Uterus (tissue), 4 donors: ENCODE data around the gene DCUN1D2. TPM values are rescaled to one million over a fixed set of nuclear protein-coding genes. Genes with fewer than 3 reads are reported as not detected.

Experiments used
- DNase-seq, 2 donors: peaks; one replicate each; pipeline ENCODE4 v3.0.0-alpha.2; 2019 to 2020
- H3K27ac ChIP-seq, 2 donors: fragments of 200-600 bp; sonication (generic); 1 replicate in 1 of 2; 2 replicates in 1 of 2; pipeline ENCODE4 v1.5.1; 2016 to 2018
- H3K27me3 ChIP-seq, 2 donors: fragments of 200-600 bp; sonication (generic); one replicate each; pipeline ENCODE4 v1.5.1; 2018 to 2019; ENCODE audit warnings: control low read depth in 1 of 2
- H3K36me3 ChIP-seq, 2 donors: fragments of 200-600 bp; sonication (generic); one replicate each; pipeline ENCODE4 v1.5.1; 2019; ENCODE audit warnings: control low read depth in 1 of 2
- H3K4me1 ChIP-seq, 2 donors: fragments of 200-600 bp; sonication (generic); one replicate each; pipeline ENCODE4 v1.5.1; 2018 to 2019; ENCODE audit warnings: control low read depth in 1 of 2
- H3K4me3 ChIP-seq, 2 donors: fragments of 200-600 bp; sonication (generic); 1 replicate in 1 of 2; 2 replicates in 1 of 2; pipeline ENCODE4 v1.5.1; 2018 to 2019; ENCODE audit warnings: mild to moderate bottlenecking in 1 of 2
- H3K9me3 ChIP-seq, 2 donors: fragments of 200-600 bp; sonication (generic); one replicate each; pipeline ENCODE4 v1.5.1; 2019; ENCODE audit warnings: control low read depth in 1 of 2
- POLR2A ChIP-seq, 2 donors: fragments of 450-650 bp; IDR thresholded peaks; one replicate each; pipeline ENCODE4 v1.6.1; 2016; ENCODE audit warnings: antibody characterized with exemption in 2 of 2, mild to moderate bottlenecking in 1 of 2, moderate library complexity in 1 of 2
- intact Hi-C: fragments of 100-400 bp; cut with DNase I; formaldehyde crosslinking; loops from one replicate; pipeline ENCODE4 v1.15.1; 2023; ENCODE audit warnings: low total_unique reads
- total RNA-seq, 4 donors: library from RNA; depleted of rRNA in 3 of 4; stranded (reverse); fragments of >200 nt in 3 of 4; gene quantifications; one replicate each; pipeline versions ENCODE4 v1.1.0 to v1.2.4, GENCODE V29; 2014 to 2023
- TF ChIP-seq, protein P1 (sequence below), 4 experiments: fragments of 200-600 bp in 2 of 4; fragments of 450-650 bp in 2 of 4; sonication (generic) in 2 of 4; IDR thresholded peaks; one replicate each; pipeline ENCODE4 v1.5.1; 2016 to 2019; ENCODE audit warnings: antibody characterized with exemption in 4 of 4, mild to moderate bottlenecking in 2 of 4, moderate library complexity in 1 of 4
- donor health status: DM: yes; HTN: yes; CAD: no.

The DCUN1D2 gene
- total RNA-seq, 4 donors from 2014 or later: 7.7 to 68.2 (median 29.3) TPM

DNA sequence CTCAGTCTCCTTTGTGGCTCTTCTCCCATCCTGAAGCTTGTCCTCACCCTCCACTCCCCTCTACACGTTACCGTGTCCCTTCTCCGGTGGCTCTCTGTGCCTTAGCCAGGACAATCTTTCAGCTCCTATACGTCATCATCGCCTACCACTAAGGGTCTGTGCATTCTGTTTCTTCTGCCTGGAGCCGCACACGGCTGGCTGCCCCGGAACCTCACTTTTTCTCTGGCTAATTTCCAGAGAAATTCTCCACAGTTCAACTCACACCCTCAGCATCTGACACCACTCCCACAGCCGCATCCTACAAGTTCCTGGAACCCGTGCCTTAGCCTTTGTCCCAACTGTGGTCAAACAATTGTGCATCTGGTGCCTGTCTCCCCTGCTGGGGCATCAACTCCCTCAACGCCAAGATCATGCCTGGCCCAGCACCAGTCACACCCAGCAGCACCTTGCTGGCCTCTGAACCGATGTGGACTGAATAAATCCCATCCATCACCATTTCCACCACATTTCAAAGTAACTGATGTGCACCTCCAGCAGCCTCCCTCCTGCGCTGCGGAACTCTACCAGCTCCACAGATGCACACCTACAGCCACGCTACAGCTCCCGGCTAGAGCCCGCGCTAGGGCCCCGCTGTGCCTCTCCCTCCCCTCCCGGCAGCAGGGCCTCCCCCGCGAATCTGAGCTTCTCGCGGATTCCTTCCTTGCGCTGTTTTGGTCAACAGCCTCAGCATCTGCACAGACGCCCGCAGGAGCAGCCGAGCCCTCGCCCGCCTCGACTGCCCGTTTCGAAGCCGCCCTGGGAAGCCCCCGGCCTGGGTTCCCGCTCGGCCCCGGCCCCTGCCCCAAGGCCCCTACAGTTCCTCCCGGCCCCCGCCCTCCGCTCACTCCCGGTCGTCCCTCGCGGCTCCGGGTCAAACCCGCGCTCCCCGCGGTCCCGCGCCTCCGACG, 689 bp downstream of the DCUN1D2 start:
- no peaks in the 10 kb centered on the region for H3K36me3 ChIP-seq
- peak overlapping the region; percentile 61 to 81 for H3K4me3 ChIP-seq
- no peaks in the 10 kb centered on the region for H3K9me3 ChIP-seq
- intact Hi-C loops: no loop called here
- TF ChIP-seq POLR2A (IDR thresholded peaks at IDR 0.05): no peak
- TF ChIP-seq, protein P1, sequence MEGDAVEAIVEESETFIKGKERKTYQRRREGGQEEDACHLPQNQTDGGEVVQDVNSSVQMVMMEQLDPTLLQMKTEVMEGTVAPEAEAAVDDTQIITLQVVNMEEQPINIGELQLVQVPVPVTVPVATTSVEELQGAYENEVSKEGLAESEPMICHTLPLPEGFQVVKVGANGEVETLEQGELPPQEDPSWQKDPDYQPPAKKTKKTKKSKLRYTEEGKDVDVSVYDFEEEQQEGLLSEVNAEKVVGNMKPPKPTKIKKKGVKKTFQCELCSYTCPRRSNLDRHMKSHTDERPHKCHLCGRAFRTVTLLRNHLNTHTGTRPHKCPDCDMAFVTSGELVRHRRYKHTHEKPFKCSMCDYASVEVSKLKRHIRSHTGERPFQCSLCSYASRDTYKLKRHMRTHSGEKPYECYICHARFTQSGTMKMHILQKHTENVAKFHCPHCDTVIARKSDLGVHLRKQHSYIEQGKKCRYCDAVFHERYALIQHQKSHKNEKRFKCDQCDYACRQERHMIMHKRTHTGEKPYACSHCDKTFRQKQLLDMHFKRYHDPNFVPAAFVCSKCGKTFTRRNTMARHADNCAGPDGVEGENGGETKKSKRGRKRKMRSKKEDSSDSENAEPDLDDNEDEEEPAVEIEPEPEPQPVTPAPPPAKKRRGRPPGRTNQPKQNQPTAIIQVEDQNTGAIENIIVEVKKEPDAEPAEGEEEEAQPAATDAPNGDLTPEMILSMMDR (IDR thresholded peaks at IDR 0.05): no peak
- peak overlapping the region; percentile 70 to 95 for H3K27ac ChIP-seq
- H3K4me1 ChIP-seq: peaks cover 0 to 4% of the 10 kb centered on the region in 2 donors
- DNase-seq: peak in 1 of 2 donors; percentile 46
- H3K27me3 ChIP-seq: no peaks in the 10 kb centered on the region

DNA sequence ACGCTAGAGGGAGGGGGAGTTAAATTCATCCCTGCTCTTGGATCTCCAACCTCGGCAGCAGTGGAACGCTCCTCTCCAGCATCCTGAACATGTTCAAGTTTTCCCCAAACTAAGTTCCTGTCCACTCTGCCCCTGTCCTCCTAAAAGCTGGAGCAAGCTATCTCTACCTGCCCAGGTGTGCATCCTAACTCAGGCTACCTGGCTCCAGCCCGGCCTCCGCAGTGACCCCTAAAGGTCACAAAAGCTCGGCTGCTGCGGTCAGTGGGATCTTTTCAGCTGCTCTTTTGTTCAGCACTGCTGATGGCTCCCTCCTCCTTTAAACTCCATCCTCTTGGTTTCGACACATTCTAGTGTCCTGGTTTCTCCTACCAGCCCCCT, 1.4 kb downstream of the DCUN1D2 start:
- intact Hi-C loops: no loop called here
- H3K4me1 ChIP-seq: peaks cover 0 to 4% of the 10 kb centered on the region in 2 donors

DNA sequence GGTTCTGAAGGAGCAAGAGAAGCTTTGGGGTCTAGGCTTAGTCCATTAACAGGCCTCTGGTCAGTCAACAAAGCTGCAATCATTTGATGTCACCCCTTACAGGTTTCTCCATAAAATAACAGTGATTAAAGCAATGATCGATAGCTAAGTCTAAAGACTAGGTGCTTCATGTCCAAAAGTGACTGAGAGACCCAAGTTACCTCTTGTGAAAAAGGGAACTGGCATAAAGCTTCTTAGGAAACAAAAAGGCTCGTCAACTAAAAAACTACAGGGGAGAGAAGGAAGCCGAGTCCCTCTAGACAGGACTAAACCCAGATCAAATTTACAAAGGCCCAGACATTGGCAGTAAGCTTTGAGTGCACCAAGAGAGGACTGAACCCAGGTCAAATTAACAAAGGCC, 2.2 kb downstream of the DCUN1D2 start:
- TF ChIP-seq POLR2A (IDR thresholded peaks at IDR 0.05): no peak
- TF ChIP-seq, protein P1 (IDR thresholded peaks at IDR 0.05): no peak
- H3K9me3 ChIP-seq: no peaks in the 10 kb centered on the region
- H3K4me3 ChIP-seq: no peak overlapping the region
- DNase-seq: no peak
- no peak overlapping the region for H3K27ac ChIP-seq
- H3K4me1 ChIP-seq: peaks cover 0 to 4% of the 10 kb centered on the region in 2 donors
- H3K27me3 ChIP-seq: no peaks in the 10 kb centered on the region
- intact Hi-C loops: no loop called here
- H3K36me3 ChIP-seq: no peaks in the 10 kb centered on the region

More for the DNA sequence above, 1.4 kb downstream of the DCUN1D2 start:
- DNase-seq: no peak
- H3K27ac ChIP-seq: peak overlapping the region in 1 of 2 donors; percentile 70
- H3K27me3 ChIP-seq: no peaks in the 10 kb centered on the region
- no peaks in the 10 kb centered on the region for H3K36me3 ChIP-seq
- no peak for TF ChIP-seq POLR2A (IDR thresholded peaks at IDR 0.05)
- TF ChIP-seq, protein P1 (IDR thresholded peaks at IDR 0.05): no peak
- H3K4me3 ChIP-seq: peak overlapping the region; percentile 61 to 81
- H3K9me3 ChIP-seq: no peaks in the 10 kb centered on the region

DNA sequence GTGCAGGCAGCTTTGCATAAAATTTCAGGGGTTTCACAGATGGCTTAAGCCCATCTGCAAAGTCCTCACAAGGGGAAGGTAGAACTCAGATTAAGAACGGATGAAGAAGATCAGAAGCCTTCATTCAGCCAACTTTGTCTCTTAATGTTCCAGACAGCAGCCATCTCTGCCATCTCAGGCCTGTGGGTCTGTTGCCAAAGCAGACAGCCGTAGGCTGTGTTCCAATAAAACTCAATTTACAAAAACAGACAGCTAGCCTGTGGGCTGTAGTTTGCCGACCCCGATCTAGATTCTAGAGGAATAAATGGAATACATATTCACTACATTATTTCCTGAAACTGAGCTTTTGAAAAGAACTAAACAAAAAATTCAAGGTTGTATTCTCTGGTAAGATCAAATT, 3.8 kb downstream of the DCUN1D2 start:
- H3K4me3 ChIP-seq: no peak overlapping the region
- H3K27me3 ChIP-seq: no peaks in the 10 kb centered on the region
- H3K36me3 ChIP-seq: no peaks in the 10 kb centered on the region
- intact Hi-C loops: no loop called here
- H3K4me1 ChIP-seq: peaks cover 0 to 4% of the 10 kb centered on the region in 2 donors
- TF ChIP-seq POLR2A (IDR thresholded peaks at IDR 0.05): no peak
- TF ChIP-seq, protein P1 (IDR thresholded peaks at IDR 0.05): no peak
- no peak overlapping the region for H3K27ac ChIP-seq
- no peaks in the 10 kb centered on the region for H3K9me3 ChIP-seq
- no peak for DNase-seq

DNA sequence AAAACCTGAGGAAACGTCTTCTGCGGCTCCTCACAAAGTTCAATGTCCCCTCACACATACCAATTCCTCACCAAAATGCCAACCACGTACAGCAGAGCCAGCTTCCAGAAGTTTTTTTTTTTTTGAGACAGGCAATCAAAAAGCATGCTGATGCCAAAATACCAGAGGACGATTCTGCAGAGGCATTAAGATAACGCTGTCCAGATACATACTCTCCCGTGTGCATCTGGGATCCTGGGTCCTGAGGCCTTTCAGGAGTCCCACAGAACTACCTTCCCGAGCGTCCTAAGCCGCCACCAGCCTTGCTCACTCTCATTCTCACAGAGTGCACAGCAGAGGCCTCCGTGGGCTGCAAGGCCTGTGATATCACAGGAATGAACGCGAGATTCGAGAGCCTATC, 5.0 kb downstream of the DCUN1D2 start:
- intact Hi-C loops: no loop called here
- no peaks in the 10 kb centered on the region for H3K27me3 ChIP-seq
- no peaks in the 10 kb centered on the region for H3K9me3 ChIP-seq
- no peaks in the 10 kb centered on the region for H3K36me3 ChIP-seq
- DNase-seq: no peak
- H3K4me1 ChIP-seq: peaks cover 0 to 4% of the 10 kb centered on the region in 2 donors
- no peak overlapping the region for H3K4me3 ChIP-seq
- TF ChIP-seq POLR2A (IDR thresholded peaks at IDR 0.05): no peak
- TF ChIP-seq, protein P1 (IDR thresholded peaks at IDR 0.05): no peak
- no peak overlapping the region for H3K27ac ChIP-seq
